ENCODE data around the gene USP33.
"Not testable (repeated sequence)": the region's sequence is repeated elsewhere in the genome, so short reads cannot be mapped to it uniquely, and the experiment has no call there.

Gene USP33

DNA sequence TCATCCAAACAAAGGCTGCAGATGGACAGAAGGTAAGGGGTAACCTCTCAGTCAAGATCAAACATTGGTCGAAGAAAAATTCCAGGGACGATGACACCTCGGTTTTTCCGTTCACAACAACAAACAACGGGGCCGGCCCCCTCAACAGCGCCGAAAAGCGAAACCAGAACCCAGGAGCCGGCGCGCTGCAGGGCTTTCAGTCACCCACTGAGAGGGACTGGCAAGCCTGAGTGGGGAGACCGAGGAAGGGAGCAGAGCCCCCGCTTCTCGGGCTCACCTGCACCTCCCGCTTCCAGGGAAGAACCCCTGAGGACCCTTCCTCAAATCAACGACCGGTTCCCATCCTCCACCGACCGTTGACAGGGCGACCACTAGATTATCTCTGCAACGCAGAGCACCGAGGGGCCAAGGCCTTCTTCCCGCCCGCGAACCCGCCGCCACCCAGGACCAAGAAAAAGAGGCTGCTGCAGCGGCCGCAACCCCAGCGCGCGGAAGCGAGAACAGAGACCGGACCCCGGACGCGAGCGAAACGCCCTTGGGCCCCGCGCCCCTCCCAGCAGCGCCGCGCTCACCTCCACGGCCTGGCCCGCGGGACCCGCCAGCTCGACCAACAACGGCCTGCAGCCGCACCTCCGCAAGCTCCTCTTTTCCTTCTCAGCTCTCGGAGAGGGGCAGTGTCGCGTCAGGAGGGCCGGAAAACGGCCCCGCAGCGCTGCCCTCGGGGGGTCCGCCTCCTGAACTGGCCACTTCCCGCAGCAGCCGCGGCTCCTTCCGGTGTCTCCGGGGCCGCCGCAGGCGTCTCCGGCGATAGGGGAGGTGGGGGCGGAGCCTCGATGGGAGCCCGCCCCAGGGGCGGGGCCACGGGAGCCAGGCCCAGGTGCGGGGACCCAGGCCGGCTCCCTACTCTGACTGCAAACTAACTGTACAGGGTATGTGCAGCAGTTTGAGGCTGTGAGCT lies at the start of gene USP33:
Gene USP33 (minus strand): TSS at position 782 of the 958 bp plus-strand sequence. CDS start 18,155 bp downstream, outside the sequence.
- peak; percentile 72 for DNase-seq

DNA sequence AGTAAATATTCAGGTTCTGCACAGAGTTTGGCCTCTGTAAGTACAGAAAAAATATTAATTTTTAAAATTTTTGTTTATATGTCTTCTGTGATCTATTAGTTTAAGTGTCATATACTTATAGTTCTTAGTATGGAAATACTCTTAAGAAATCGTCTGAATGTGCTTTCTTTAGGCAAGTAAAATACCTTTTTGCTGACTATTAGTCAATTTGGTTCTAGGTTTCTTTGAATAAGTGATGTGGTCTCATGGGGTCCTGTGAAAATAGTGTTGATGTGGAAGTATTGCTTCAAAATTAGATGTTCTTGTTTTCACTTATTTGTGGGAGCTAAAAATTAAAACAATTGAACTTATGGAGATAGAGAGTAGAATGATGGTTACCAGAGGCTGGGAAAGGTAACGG lies 43.7 kb upstream of the USP33 start:
- DNase-seq: no peak

- DNase-seq: no peak
Measured at GRCh38 chr1:77802026-77802425, 42.4 kb upstream of the USP33 start.

- DNase-seq: no peak
Measured at GRCh38 chr1:77797991-77798390, 38.3 kb upstream of the USP33 start.

DNA sequence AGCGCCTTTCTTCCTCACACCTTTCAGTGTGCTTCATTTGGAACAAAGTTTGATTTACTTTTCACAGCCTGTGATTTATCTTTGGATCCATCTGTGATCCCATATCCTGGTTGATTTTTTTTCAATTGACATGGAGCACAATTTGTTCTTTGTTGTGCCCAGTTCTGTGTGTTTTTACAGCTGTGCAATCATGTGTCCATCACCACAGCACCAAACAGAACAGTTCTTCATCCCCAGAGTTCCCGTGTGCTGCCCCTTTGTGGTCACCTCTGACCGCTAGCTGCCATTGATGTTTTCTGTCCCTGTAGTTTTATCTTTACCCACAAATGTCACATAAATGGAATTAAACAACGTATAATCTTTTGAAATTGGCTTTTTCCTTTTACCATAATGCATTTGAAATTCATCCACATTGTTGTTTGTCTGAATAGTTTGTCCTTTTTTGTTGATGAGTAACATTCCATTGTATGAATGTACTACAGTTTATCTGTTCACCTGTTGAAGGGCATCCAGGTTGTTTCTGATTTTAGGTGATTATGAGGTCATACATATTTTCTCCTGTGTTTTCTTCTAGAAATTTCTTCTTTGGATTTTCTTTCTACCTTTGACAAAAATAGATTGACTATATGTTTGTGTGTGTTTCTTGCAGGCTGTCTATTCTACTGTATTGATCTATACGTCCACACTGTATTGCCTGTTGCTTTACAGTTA lies 37.2 kb upstream of the USP33 start:
- no peak for DNase-seq

DNA sequence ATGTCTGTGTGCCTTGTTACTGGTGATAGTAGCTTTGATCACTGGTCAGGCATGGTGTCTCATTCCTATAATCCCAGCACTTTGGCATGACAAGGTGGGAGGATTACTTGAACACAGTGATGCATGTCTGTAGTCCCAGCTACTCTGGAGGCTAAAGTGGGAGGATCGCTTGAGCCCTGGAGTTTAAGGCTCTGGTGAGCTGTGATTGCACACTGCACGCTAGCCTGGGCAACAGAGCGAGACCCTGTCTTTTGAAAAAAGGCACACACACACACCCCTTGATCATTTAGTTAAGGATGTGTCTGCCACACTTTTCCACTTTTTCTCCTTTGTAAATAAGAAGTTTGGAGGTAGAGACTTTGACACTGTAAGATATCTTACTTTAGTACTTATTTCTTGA lies 34.9 kb upstream of the USP33 start:
- no peak for DNase-seq

- DNase-seq: not testable (repeated sequence)
Measured at GRCh38 chr1:77786093-77786741, 26.6 kb upstream of the USP33 start.

GRCh38 chr1:77783141-77783540 lies 23.5 kb upstream of the USP33 start:
- DNase-seq: no peak

DNA sequence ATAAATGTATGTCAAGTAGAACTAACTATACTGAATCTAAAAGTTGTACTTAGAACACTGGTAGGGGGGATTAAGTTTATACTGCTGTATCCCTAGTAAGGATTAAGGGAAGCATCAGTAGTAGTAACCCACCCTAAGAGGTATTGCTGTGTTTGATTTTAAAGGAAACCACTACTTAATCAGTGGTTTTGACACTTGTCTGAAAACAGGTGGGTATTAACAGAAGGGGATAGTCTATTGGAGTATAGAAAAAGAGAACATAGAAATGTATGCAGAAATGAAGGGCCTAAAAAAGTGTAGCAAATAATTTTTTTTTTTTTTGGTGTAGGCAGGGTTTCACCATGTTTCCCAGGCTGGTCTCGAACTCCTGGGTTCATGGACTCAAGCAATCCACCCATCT lies 22.0 kb upstream of the USP33 start:
- no peak for DNase-seq

GRCh38 chr1:77779529-77780281 lies 20.1 kb upstream of the USP33 start, which contains the start of gene MIGA1:
Gene MIGA1 (plus strand): TSS chr1:77779649. CDS start chr1:77783253, 3,604 bp downstream.
- DNase-seq: peak; percentile 89

DNA sequence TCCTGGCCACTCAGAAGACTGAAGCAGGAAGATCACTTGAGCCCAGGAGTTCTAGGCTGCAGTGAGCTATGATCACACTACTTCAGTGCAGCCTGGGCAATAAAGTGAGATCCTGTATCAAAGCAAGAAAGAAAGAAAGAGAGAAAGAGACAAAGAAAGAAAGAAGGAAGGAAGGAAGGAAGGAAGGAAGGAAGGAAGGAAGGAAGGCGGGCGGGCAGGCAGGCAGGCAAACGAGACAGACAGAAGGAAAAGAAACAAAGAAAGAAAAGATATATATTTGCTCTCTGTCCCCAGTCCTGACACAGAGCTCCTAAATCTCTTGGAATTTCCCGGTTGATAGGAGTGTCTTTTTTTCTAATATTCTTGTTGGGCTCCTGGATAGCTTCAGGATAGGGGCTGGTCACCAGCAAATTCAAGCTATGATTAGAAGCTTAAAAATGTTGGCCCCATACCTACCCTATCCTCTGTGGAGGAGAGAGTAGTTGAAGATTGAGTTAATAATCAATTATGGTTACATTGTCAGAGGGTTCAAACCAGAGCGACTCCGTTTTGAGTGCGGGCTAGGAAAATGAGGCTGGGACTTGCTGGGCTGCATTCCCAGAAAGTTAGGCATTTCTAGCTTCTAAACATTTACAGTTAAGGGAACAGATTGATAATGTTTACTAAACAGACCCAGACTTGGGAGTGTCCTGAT lies 16.5 kb upstream of the USP33 start:
- DNase-seq: no peak

DNA sequence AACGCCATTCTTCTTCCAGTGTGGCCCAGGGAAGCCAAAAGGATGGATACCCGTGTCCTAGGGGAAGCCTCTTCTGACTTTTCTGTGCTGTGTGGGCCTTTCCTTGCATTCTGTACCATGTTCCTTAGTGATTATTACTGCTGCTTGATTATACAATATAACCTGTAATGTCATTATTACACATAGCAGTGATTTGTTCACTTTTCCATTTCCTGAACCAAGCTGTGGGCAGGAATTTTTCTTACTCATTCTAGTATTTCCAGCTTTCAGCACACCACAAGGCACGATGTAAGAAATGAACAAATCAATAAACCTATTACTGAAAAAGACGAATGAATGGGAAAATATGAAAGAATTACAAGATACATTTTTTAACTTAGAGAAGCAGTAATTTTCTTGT lies 8.4 kb upstream of the USP33 start:
- DNase-seq: no peak

- DNase-seq: peak; percentile 58
Measured at GRCh38 chr1:77762072-77762476, 2.4 kb upstream of the USP33 start.

- peak; percentile 20 for DNase-seq
Measured at GRCh38 chr1:77757603-77758002, 2.0 kb downstream of the USP33 start.

DNA sequence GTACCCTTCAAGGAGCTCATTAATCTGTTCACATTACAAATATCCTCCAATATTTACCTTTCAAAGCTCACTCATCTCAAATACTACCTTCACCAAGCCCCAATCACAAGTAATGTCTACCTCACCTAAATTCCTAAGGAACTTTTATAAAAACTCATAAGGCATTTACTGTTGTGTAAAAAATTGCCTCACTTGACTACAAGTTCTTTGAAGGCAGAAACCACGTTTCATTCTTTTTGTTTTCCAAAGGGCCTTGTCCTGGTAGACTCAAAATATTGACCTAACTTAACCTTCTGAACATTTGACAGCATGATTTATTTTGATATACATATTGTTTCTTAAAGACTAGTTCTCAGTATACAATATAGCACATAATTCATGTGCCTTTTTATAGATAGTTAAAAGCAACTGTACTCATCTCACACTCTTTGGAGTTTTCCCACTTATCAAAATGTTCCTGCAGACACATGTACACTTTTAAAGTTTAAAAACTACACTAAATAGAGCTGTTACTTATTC lies 2.5 kb downstream of the USP33 start:
- peak; percentile 28 for DNase-seq

DNA sequence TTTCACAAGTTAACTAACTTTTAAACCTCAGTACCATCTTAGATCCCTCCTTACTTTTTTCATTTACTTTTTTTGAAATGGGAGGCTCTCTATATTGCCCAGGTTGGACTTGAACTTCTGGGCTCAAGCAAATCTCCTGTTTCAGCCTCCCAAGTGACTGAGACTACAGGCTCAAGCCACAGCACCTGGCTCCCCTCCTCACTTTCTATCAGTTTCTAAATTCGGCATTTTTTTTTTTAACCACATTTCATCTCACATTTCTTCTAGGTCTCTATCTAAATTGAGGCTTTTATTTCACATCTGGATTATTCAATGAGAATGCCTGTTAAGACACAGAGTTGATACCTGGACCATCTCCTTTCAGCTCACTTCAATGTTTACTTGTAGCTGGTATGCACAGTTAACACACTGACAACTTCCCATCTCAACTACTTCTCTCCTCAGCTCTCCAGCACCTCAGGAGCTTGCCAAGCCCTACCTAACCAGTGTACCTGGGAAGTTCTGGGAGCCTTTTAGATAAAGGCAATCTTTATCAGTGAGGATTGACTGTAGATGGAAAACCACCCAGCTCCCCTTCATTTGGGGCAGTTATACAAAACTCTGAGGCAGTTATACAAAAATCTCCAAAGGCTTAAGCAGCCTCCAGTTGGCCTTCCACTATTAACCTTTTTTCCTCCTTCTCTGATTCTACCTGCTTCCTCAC lies 3.4 kb downstream of the USP33 start:
- no peak for DNase-seq

GRCh38 chr1:77749489-77749888 lies 10.2 kb downstream of the USP33 start:
- not testable (repeated sequence) for DNase-seq

DNA sequence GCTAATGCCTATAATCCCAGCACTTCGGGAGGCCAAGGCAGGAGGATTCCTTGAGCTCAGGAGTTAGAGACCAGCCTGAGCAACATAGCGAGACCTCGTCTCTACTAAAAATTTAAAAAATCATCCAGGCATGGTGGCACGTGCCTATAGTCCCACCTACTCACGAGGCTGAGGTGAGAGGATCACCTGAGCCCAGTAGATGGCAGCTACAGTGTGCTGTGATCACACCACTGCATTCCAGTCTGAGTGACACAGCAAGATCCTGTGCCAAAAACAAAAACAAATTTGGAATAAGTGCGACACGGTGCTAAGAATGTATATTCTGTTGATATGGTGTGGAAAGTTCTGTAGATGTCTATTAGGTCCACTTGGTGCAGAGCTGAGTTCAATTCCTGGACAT lies 15.1 kb downstream of the USP33 start:
- DNase-seq: no peak

- no peak for DNase-seq
Measured at GRCh38 chr1:77742011-77742555, 17.6 kb downstream of the USP33 start.

DNA sequence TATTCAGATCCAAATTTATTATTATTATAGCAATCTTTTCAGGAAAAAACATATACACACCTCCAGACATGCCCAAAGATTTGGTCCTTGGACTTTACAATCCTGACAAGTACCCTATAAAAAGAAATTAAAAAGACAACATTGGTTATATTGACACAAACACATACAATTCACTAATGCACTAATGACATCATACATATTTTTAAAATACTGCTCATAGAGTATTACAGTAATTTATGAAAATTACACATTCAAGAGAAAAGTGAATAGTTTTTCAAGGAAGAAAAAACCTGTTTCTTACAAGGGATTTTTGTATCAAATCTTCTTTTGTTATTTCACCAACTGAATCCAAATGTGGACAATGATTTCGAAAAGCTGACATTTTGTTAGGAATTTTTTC lies 18.3 kb downstream of the USP33 start:
- no peak for DNase-seq

DNA sequence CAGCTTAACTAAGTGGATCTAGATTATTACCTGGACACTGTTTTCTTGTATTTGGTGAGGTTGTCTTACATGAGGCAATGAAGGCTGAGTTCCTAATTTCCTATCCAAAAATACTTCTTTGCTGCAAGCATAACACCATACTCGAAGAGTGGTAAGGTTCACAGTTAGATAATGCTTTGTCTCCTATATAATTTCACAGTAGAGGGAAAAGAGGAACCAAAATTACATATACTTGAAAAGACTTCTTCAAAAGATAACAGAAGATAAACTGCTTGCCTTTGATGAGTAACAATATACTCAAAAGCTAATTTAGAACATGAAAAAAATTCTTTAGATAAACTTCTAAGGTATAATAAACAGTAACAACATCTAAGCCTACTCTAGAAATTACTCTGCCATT lies 20.4 kb downstream of the USP33 start:
- peak; percentile 82 for DNase-seq
